ENCODE measurements around the gene EFCAB6.

GRCh38 chr22:43857367-43857766 is 45.3 kb upstream of the EFCAB6 start:
- TF ChIP-seq MYC (CRISPR knock-in tag; IDR thresholded peaks at IDR 0.05; ENCODE audit: borderline replicate concordance) (no peak), RAD51 (IDR thresholded peaks at IDR 0.05; ENCODE audit: borderline replicate concordance) (no peak), ATF3 (CRISPR knock-in tag; IDR thresholded peaks at IDR 0.05) (no peak), JUN (CRISPR knock-in tag; IDR thresholded peaks at IDR 0.05) (no peak), POLR2A (IDR thresholded peaks at IDR 0.05; ENCODE audit: insufficient read depth in 1 of 2, low read depth in 2 of 2, low read length in 2 of 2) (no peak), TFE3 (CRISPR knock-in tag; IDR thresholded peaks at IDR 0.05) (no peak), ZNF33A (CRISPR knock-in tag; IDR thresholded peaks at IDR 0.05; ENCODE audit: borderline replicate concordance) (no peak), CTCF (CRISPR knock-in tag; IDR thresholded peaks at IDR 0.05) (no peak)

All from HepG2 (cell line).